Heart left ventricle (tissue), 16 donors: ENCODE results near the gene ATP6V0A4. TPM values are rescaled to one million over a fixed set of nuclear protein-coding genes. Genes with fewer than 3 reads are reported as not detected.
"Not testable (repeated sequence)": the region's sequence is repeated elsewhere in the genome, so short reads cannot be mapped to it uniquely, and the experiment has no call there.

Source experiments
- ATAC-seq, 4 donors: fragments of 200-7000 bp; cut with Tn5 transposase; one replicate each; pipeline ENCODE4 v1.9.1; 2020 to 2022; ENCODE audit warnings: moderate library complexity in 4 of 4, mild to moderate bottlenecking in 3 of 4, moderate number of reproducible peaks in 1 of 4
- DNase-seq, 5 donors: peaks; one replicate each; pipeline ENCODE4 v3.0.0-alpha.2; 2020
- H3K27ac ChIP-seq, 12 donors: fragments of 200-600 bp; sonication (generic) in 4 of 12; one replicate each; pipeline versions ENCODE4 v1.5.0 to v1.8.0; 2016 to 2022; ENCODE audit warnings: mild to moderate bottlenecking in 2 of 12
- H3K27me3 ChIP-seq, 9 donors: fragments of 200-600 bp; sonication (generic) in 2 of 9; one replicate each; pipeline versions ENCODE4 v1.5.1 to v1.8.0; 2016 to 2022; ENCODE audit warnings: mild to moderate bottlenecking in 3 of 9
- H3K36me3 ChIP-seq, 9 donors: fragments of 200-600 bp; sonication (generic) in 2 of 9; one replicate each; pipeline versions ENCODE4 v1.5.0 to v1.8.0; 2018 to 2022; ENCODE audit warnings: mild to moderate bottlenecking in 2 of 9
- H3K4me1 ChIP-seq, 12 donors: fragments of 200-600 bp; sonication (generic) in 4 of 12; one replicate each; pipeline versions ENCODE4 v1.5.0 to v1.8.0; 2016 to 2022; ENCODE audit warnings: mild to moderate bottlenecking in 3 of 12
- H3K4me3 ChIP-seq, 12 donors: fragments of 200-600 bp; sonication (generic) in 4 of 12; one replicate each; pipeline versions ENCODE4 v1.5.0 to v1.8.0; 2017 to 2022; ENCODE audit warnings: mild to moderate bottlenecking in 9 of 12, moderate library complexity in 4 of 12
- H3K9me3 ChIP-seq, 12 donors: fragments of 200-600 bp; sonication (generic) in 4 of 12; one replicate each; pipeline versions ENCODE4 v1.5.0 to v1.8.0; 2016 to 2022; ENCODE audit warnings: mild to moderate bottlenecking in 1 of 12
- CTCF ChIP-seq, 12 donors: fragments of 200-600 bp; sonication (generic) in 4 of 12; IDR thresholded peaks; one replicate each; pipeline versions ENCODE4 v1.5.0 to v1.8.0; 2018 to 2022; ENCODE audit warnings: antibody characterized with exemption in 12 of 12, mild to moderate bottlenecking in 5 of 12
- POLR2A ChIP-seq, 2 donors: fragments of 450-650 bp; IDR thresholded peaks; one replicate each; pipeline ENCODE4 v1.6.1; 2017; ENCODE audit warnings: antibody characterized with exemption in 2 of 2, mild to moderate bottlenecking in 2 of 2, moderate library complexity in 2 of 2
- WGBS, 4 donors: extraction: QIAGEN DNeasy Blood & Tissue Kit in 2 of 4; methylation state at CpG; one replicate each; pipeline versions ENCODE4 v1.1.5 to v1.1.7; 2013 to 2018; 5-methylcytosine and 5-hydroxymethylcytosine counted together
- intact Hi-C, 10 donors: fragments of 100-400 bp; cut with DNase I; formaldehyde crosslinking; loops; one replicate each; pipeline versions ENCODE4 v1.11.1 to v1.14.2; 2022
- polyA plus RNA-seq, 2 donors: library from polyadenylated mRNA; stranded (reverse); fragments of 200-250 nt; gene quantifications; one replicate each; pipeline ENCODE4 v1.2.3, GENCODE V29; 2013
- total RNA-seq, 9 donors: library from RNA; depleted of rRNA in 2 of 9; stranded (reverse); fragments of >200 nt in 2 of 9; fragmentation: NEBNext Ultra II Directional in 3 of 9; extraction: Animal tissue kit (Norgen Biotek cat#: 25700) in 3 of 9; gene quantifications; one replicate each; pipeline versions ENCODE4 v1.1.0 to v1.2.4, GENCODE V29; 2016 to 2023
- donor health status: ischemic (EF 13 %, LVEDD 7.1; RV severe dilation, severe dysfunction).
- donor health status: healthy with polysubstance abuse.
- donor health status: DM: no; HTN: yes; CAD: no.
- donor health status: DM: no; HTN: no; CAD: no.
- donor health status: ischemic (EF 25% LVEDD 6.9; RV normal size, moderate dysfunction).
- donor health status: ischemic (EF 25% LVEDD 5.7; RV mildly dilated, moderate dysfunction).
- donor health status: healthy.
- donor health status: DM: yes; HTN: yes; CAD: no.
- donor health status: ischemic (EF 35%, LVEDD 5.7; RV mildly dilated, moderate dysfunction).
- donor health status: nonischemic (EF 11% LVEDD 7.7; RV severe dilation, severe dysfunction).
- donor health status: DM: yes; HTN: yes; CAD: no.
- donor health status: PGD.
- donor health status: ischemic (EF 29% LVEDD 5.4; RV normal size, mild dysfunction).
- donor health status: nonischemic (EF 23%, LVEDD 6.1; RV moderate dilation, normal function).

The ATP6V0A4 gene
- total and polyA plus RNA-seq, 11 donors = not detected

- H3K4me1 ChIP-seq = no peaks in the 10 kb centered on the region
- no peaks in the 10 kb centered on the region for H3K27me3 ChIP-seq
- no peaks in the 10 kb centered on the region for H3K36me3 ChIP-seq
- H3K4me3 ChIP-seq = no peak overlapping the region
- DNase-seq (no peak), ATAC-seq (no peak)
- TF ChIP-seq CTCF (IDR thresholded peaks at IDR 0.05) (no peak), POLR2A (IDR thresholded peaks at IDR 0.05) (no peak)
- 89 to 97% (median 91%) methylated on average over 1 of the region's 1 CpG for WGBS, 4 donors
- no peak overlapping the region for H3K27ac ChIP-seq
- intact Hi-C loops = no loop called here
- H3K9me3 ChIP-seq = no peaks in the 10 kb centered on the region
These were observed 18.7 kb upstream of the ATP6V0A4 start for GRCh38 chr7:138816650-138817049.

GRCh38 chr7:138814816-138815332, 16.9 kb upstream of the ATP6V0A4 start:
- H3K4me1 ChIP-seq = no peaks in the 10 kb centered on the region
- TF ChIP-seq POLR2A (IDR thresholded peaks at IDR 0.05) (no peak), CTCF (IDR thresholded peaks at IDR 0.05) (no peak)
- H3K9me3 ChIP-seq = no peaks in the 10 kb centered on the region
- no peak for DNase-seq
- H3K36me3 ChIP-seq = no peaks in the 10 kb centered on the region
- intact Hi-C loops = no loop called here
- no peak for ATAC-seq
- 83 to 95% (median 90%) methylated on average over 1 of the region's 1 CpG for WGBS, 4 donors
- no peaks in the 10 kb centered on the region for H3K27me3 ChIP-seq
- no peak overlapping the region for H3K4me3 ChIP-seq
- no peak overlapping the region for H3K27ac ChIP-seq

- Histone ChIP-seq H3K27ac (no peak overlapping the region), H3K36me3 (no peaks in the 10 kb centered on the region), H3K4me3 (no peak overlapping the region), H3K9me3 (no peaks in the 10 kb centered on the region), H3K4me1 (no peaks in the 10 kb centered on the region), H3K27me3 (no peaks in the 10 kb centered on the region)
- intact Hi-C loops = no loop called here
- ATAC-seq (no peak), DNase-seq (no peak)
- WGBS, 4 donors = 77 to 90% (median 79%) methylated on average over 2 of the region's 2 CpGs
- TF ChIP-seq CTCF (IDR thresholded peaks at IDR 0.05) (no peak), POLR2A (IDR thresholded peaks at IDR 0.05) (no peak)
These were observed 15.9 kb upstream of the ATP6V0A4 start for GRCh38 chr7:138813945-138814344.

GRCh38 chr7:138811327-138811726, 13.3 kb upstream of the ATP6V0A4 start:
- H3K4me3 ChIP-seq, ATAC-seq, H3K27me3 ChIP-seq, H3K4me1 ChIP-seq, DNase-seq, intact Hi-C loops, H3K36me3 ChIP-seq, H3K9me3 ChIP-seq, H3K27ac ChIP-seq: not testable (repeated sequence)
- WGBS, 4 donors = 77 to 93% (median 88%) methylated on average over 1 to 2 of the region's 2 CpGs

GRCh38 chr7:138809346-138809745, 11.3 kb upstream of the ATP6V0A4 start:
- H3K9me3 ChIP-seq = peaks cover 0 to 7% (median 0%) of the 10 kb centered on the region in 12 donors
- H3K27ac ChIP-seq = no peak overlapping the region
- DNase-seq (no peak), ATAC-seq (no peak)
- no peaks in the 10 kb centered on the region for H3K36me3 ChIP-seq
- no peaks in the 10 kb centered on the region for H3K27me3 ChIP-seq
- intact Hi-C loops = no loop called here
- TF ChIP-seq CTCF (IDR thresholded peaks at IDR 0.05) (no peak), POLR2A (IDR thresholded peaks at IDR 0.05) (no peak)
- WGBS, 4 donors = 86 to 97% (median 92%) methylated on average over 3 to 4 of the region's 4 CpGs
- no peak overlapping the region for H3K4me3 ChIP-seq
- no peaks in the 10 kb centered on the region for H3K4me1 ChIP-seq
